Measurements from ENCODE around the gene ZSWIM1. TPM values are rescaled to one million over a fixed set of nuclear protein-coding genes. Genes with fewer than 3 reads are reported as not detected.

ZSWIM1 gene
- total and polyA plus RNA-seq, 2 of the 4 experiments (the other 2 are of a cell fraction): 4.2 to 10.0 TPM

- H2AK9ac ChIP-seq (replicated peaks; ENCODE audit: low read depth, low read length, poor library complexity): no peak overlapping the region
- H3K4ac ChIP-seq (ENCODE audit: low read depth, low read length): no peak overlapping the region
- no peaks in the 10 kb centered on the region; the same call in 1 of the 2 replicates for H3K9me1 ChIP-seq (ENCODE audit: insufficient read depth, low read length)
- no peak overlapping the region for H4K8ac ChIP-seq (ENCODE audit: low read depth in 2 of 2, low read length in 2 of 2)
- H4K20me1 ChIP-seq (ENCODE audit: insufficient read depth, low read length): no peaks in the 10 kb centered on the region
- H3K27me3 ChIP-seq (ENCODE audit: control insufficient read depth, insufficient read depth, low read length): no peaks in the 10 kb centered on the region
- 84% methylated on average over 3 of the region's 13 CpGs; no CpG with 5 or more reads in 1 of the 2 experiments for WGBS, 2 experiments (ENCODE audit: extremely low coverage in 2 of 2, insufficient read length in 1 of 2)
- no peak overlapping the region for H2AK5ac ChIP-seq (ENCODE audit: low read depth, low read length)
- no TSS peak for BruUV-seq (replicated peaks)
- no peak overlapping the region for H3K4me3 ChIP-seq (ENCODE audit: insufficient read depth, low read depth, low read length)
- no peak overlapping the region for H4K5ac ChIP-seq (ENCODE audit: low read depth, low read length)
- no peak overlapping the region for H3K9ac ChIP-seq (ENCODE audit: low read depth, low read length)
- H2BK15ac ChIP-seq (ENCODE audit: low read depth, low read length): no peak overlapping the region
- no peak overlapping the region for H3K18ac ChIP-seq (ENCODE audit: low read depth, low read length)
- H4K91ac ChIP-seq (ENCODE audit: insufficient read depth, low read depth, low read length): no peak overlapping the region
- H3K27ac ChIP-seq (ENCODE audit: insufficient read depth, low read length): no peak overlapping the region
- in situ Hi-C loops (cut with MboI; ENCODE audit: low sequenced_read_pairs) (no loop called here), intact Hi-C loops (cut with micrococcal nuclease) (no loop called here), dilution Hi-C loops (cut with HindIII; ENCODE audit: low sequenced_read_pairs, unreplicated experiment) (no loop called here)
- ChIA-PET POLR2A (ENCODE audit: unreplicated experiment) (no interaction called here), CTCF (no interaction called here)
- no peak overlapping the region for H3K23ac ChIP-seq (ENCODE audit: low read depth, low read length)
- DNase-seq (no peak), ATAC-seq (ENCODE audit: low read depth) (no peak)
- H2BK120ac ChIP-seq (ENCODE audit: low read depth, low read length): no peak overlapping the region
- H2AFZ ChIP-seq (replicated peaks; ENCODE audit: low read length, poor library complexity): no peak overlapping the region
- H3K36me3 ChIP-seq (ENCODE audit: control insufficient read depth, insufficient read depth, low read length): peaks cover 26% of the 10 kb centered on the region
- H3K14ac ChIP-seq (replicated peaks; ENCODE audit: low read depth, low read length): no peak overlapping the region
- H3K56ac ChIP-seq (ENCODE audit: extremely low read depth, insufficient read depth, low read length): no peak overlapping the region
- no peak overlapping the region for H2BK5ac ChIP-seq (ENCODE audit: low read depth, low read length, poor library complexity, severe bottlenecking)
- no peaks in the 10 kb centered on the region for H3K9me3 ChIP-seq (ENCODE audit: control insufficient read depth, insufficient read depth, low read length)
- no peak overlapping the region for H2BK20ac ChIP-seq (ENCODE audit: low read depth, low read length)
- TF ChIP-seq SMC3 (IDR thresholded peaks at IDR 0.05; ENCODE audit: low read depth, low read length): no peak
- TF ChIP-seq CEBPB (IDR thresholded peaks at IDR 0.05; ENCODE audit: low read depth, low read length): no peak
- no peak for TF ChIP-seq RAD21 (IDR thresholded peaks at IDR 0.05; ENCODE audit: low read length)
- no peak for TF ChIP-seq POLR2A (IDR thresholded peaks at IDR 0.05; ENCODE audit: low read depth, low read length)
- no peak for TF ChIP-seq MAZ (IDR thresholded peaks at IDR 0.05; ENCODE audit: borderline replicate concordance, low read depth, low read length)
- no peak for TF ChIP-seq ELK1 (IDR thresholded peaks at IDR 0.05; ENCODE audit: borderline replicate concordance, low read depth, low read length)
- TF ChIP-seq CHD1 (IDR thresholded peaks at IDR 0.05; ENCODE audit: low read depth, low read length): no peak
- no peak for TF ChIP-seq MXI1 (IDR thresholded peaks at IDR 0.05; ENCODE audit: borderline replicate concordance, low read depth, low read length)
- no peak for TF ChIP-seq RCOR1 (IDR thresholded peaks at IDR 0.05; ENCODE audit: insufficient replicate concordance, low read length)
- no peak for TF ChIP-seq MAFK (IDR thresholded peaks at IDR 0.05; ENCODE audit: low read depth, low read length)
- TF ChIP-seq RFX5 (IDR thresholded peaks at IDR 0.05; ENCODE audit: low read depth, low read length): no peak
- TF ChIP-seq, protein P1, sequence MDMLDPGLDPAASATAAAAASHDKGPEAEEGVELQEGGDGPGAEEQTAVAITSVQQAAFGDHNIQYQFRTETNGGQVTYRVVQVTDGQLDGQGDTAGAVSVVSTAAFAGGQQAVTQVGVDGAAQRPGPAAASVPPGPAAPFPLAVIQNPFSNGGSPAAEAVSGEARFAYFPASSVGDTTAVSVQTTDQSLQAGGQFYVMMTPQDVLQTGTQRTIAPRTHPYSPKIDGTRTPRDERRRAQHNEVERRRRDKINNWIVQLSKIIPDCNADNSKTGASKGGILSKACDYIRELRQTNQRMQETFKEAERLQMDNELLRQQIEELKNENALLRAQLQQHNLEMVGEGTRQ (IDR thresholded peaks at IDR 0.05; ENCODE audit: low read depth, low read length): no peak
- no peak for TF ChIP-seq FOS (IDR thresholded peaks at IDR 0.05; ENCODE audit: low read depth, low read length)
- TF ChIP-seq BHLHE40 (IDR thresholded peaks at IDR 0.05; ENCODE audit: low read depth, low read length): no peak
- TF ChIP-seq NFE2L2 (IDR thresholded peaks at IDR 0.05; ENCODE audit: low read depth, low read length): no peak
- TF ChIP-seq CTCF (conservative IDR thresholded peaks at IDR 0.05; ENCODE audit: low read depth, low read length): no peak
- peaks cover 11 to 26% of the 10 kb centered on the region in 2 experiments; a peak in 3 of 4 replicates for H3K79me1 ChIP-seq (ENCODE audit: low read depth in 1 of 2, low read length in 2 of 2)
- H3K4me1 ChIP-seq (ENCODE audit: control insufficient read depth, insufficient read depth, low read length): peaks cover 4% of the 10 kb centered on the region
- no peak overlapping the region for H3K4me2 ChIP-seq (ENCODE audit: low read depth, low read length)
These were observed 2.8 kb upstream of the ZSWIM1 start for GRCh38 chr20:45878076-45878761.
